K562 (cell line): ENCODE measurements around the gene RALY.

ENCODE experiments used
- BCL6 ChIP-seq: fragments of 250-450 bp; sonication (Bioruptor Pico); IDR thresholded peaks from 2 replicates; pipeline ENCODE4 v1.4.0; 2020
- CBX5 ChIP-seq: IDR thresholded peaks from 2 replicates; pipeline ENCODE4 v1.6.1; 2014; ENCODE audit warnings: low read depth, borderline replicate concordance
- CREB1 ChIP-seq, 2 experiments: sonication (generic) in 1 of 2; formaldehyde crosslinking in 1 of 2; IDR thresholded peaks; 2 replicates each; pipeline versions ENCODE4 v1.6.1 to v1.8.0; 2012 to 2022; ENCODE audit warnings: inconsistent platforms in 1 of 2, mild to moderate bottlenecking in 1 of 2, missing genetic modification reagents in 1 of 2, moderate library complexity in 1 of 2
- CTBP1 ChIP-seq: fragments of 450-650 bp; IDR thresholded peaks from 2 replicates; pipeline ENCODE4 v1.6.1; 2016; ENCODE audit warnings: borderline replicate concordance
- ELF4 ChIP-seq: fragments of 450-650 bp; formaldehyde crosslinking; IDR thresholded peaks from 2 replicates; pipeline ENCODE4 v1.4.0; 2022; ENCODE audit warnings: missing genetic modification characterization
- MYC ChIP-seq, 2 experiments: fragments of 250-450 bp in 1 of 2; sonication (Bioruptor Pico) in 1 of 2; IDR thresholded peaks; 2 replicates each; pipeline versions ENCODE4 v1.5.1 to v1.6.1; 2012 to 2021; ENCODE audit warnings: low read depth in 2 of 2, borderline replicate concordance in 1 of 2, improper control_type of control experiment in 1 of 2, low read length in 1 of 2, mild to moderate bottlenecking in 1 of 2, moderate library complexity in 1 of 2
- NR2C1 ChIP-seq, 2 experiments: fragments of 450-650 bp; IDR thresholded peaks; 2 replicates each; pipeline ENCODE4 v1.6.1; 2017; ENCODE audit warnings: mild to moderate bottlenecking in 2 of 2, antibody characterized with exemption in 1 of 2, inconsistent platforms in 1 of 2, missing compliant biosample characterization in 1 of 2, missing genetic modification characterization in 1 of 2
- POLR2A ChIP-seq: fragments of 450-650 bp; conservative IDR thresholded peaks from 2 replicates; pipeline ENCODE4 v1.6.1; 2016
- PTTG1 ChIP-seq: fragments of 450-650 bp; IDR thresholded peaks from 2 replicates; pipeline ENCODE4 v1.6.1; 2016; ENCODE audit warnings: low read depth, mild to moderate bottlenecking, missing genetic modification characterization, missing compliant biosample characterization
- ZBTB1 ChIP-seq: sonication (generic); formaldehyde crosslinking; IDR thresholded peaks from 2 replicates; pipeline ENCODE4 v1.8.1; 2023; ENCODE audit warnings: missing genetic modification reagents, low read depth, mild to moderate bottlenecking, borderline replicate concordance
- ZFP1 ChIP-seq: fragments of 450-650 bp; formaldehyde crosslinking; IDR thresholded peaks from 2 replicates; pipeline ENCODE4 v1.4.0; 2020; ENCODE audit warnings: mild to moderate bottlenecking, mixed read lengths
- ZNF717 ChIP-seq: fragments of 250-450 bp; sonication (Bioruptor Pico); IDR thresholded peaks from 2 replicates; pipeline ENCODE4 v1.5.0; 2021
- TF ChIP-seq, protein P1 (sequence below), 3 experiments: IDR thresholded peaks in 2 of 3; conservative IDR thresholded peaks in 1 of 3; 2 replicates each; pipeline ENCODE4 v1.5.1; 2011 to 2012; ENCODE audit warnings: low read length in 3 of 3, mild to moderate bottlenecking in 3 of 3, control low read depth in 2 of 3, improper control_type of control experiment in 1 of 3, inconsistent platforms in 1 of 3, low read depth in 1 of 3, mixed read lengths in 1 of 3, moderate library complexity in 1 of 3; ENCODE audit not compliant: insufficient read depth in 2 of 3
- TF ChIP-seq, protein P2 (sequence below): sonication (generic); formaldehyde crosslinking; IDR thresholded peaks from 2 replicates; pipeline ENCODE4 v1.9.0; 2022; ENCODE audit warnings: mild to moderate bottlenecking, missing genetic modification reagents

DNA sequence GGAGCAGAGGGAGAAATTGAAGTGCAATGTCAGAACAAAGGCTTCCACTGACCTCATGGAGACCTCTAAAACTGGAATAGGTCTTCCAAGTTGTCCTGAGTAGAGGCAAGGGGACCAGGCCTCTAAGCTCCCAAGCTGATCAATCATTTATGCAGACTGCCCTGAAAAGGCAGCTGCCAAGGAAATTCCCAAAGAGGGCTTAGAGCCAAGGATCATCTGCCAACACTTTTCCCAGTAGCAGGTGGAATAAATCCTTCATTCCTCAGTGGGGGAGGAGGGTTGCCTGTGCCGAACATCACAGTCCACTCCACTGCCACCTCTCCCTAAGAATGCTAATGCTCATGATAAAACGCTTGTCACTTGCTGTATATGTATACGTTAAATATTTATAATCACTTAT is 29.3 kb upstream of the RALY start:
- TF ChIP-seq ZFP1 (CRISPR knock-in tag) = no peak
- TF ChIP-seq PTTG1 (tag) = no peak
- TF ChIP-seq ZBTB1 (CRISPR knock-in tag) = no peak
- no peak for TF ChIP-seq CREB1 (IDR thresholded peaks at IDR 0.05)
- TF ChIP-seq CREB1 (CRISPR knock-in tag; IDR thresholded peaks at IDR 0.05) = no peak
- TF ChIP-seq, protein P1, sequence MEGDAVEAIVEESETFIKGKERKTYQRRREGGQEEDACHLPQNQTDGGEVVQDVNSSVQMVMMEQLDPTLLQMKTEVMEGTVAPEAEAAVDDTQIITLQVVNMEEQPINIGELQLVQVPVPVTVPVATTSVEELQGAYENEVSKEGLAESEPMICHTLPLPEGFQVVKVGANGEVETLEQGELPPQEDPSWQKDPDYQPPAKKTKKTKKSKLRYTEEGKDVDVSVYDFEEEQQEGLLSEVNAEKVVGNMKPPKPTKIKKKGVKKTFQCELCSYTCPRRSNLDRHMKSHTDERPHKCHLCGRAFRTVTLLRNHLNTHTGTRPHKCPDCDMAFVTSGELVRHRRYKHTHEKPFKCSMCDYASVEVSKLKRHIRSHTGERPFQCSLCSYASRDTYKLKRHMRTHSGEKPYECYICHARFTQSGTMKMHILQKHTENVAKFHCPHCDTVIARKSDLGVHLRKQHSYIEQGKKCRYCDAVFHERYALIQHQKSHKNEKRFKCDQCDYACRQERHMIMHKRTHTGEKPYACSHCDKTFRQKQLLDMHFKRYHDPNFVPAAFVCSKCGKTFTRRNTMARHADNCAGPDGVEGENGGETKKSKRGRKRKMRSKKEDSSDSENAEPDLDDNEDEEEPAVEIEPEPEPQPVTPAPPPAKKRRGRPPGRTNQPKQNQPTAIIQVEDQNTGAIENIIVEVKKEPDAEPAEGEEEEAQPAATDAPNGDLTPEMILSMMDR (IDR thresholded peaks at IDR 0.05 in 2 of 3, conservative IDR thresholded peaks at IDR 0.05 in 1 of 3; ENCODE audit: insufficient read depth in 2 of 3, low read depth in 1 of 3, low read length in 3 of 3) = no peak
- no peak for TF ChIP-seq BCL6 (CRISPR knock-in tag)
- no peak for TF ChIP-seq NR2C1 (IDR thresholded peaks at IDR 0.05)
- TF ChIP-seq NR2C1 (tag; IDR thresholded peaks at IDR 0.05) = no peak
- no peak for TF ChIP-seq ELF4 (CRISPR knock-in tag)
- TF ChIP-seq CTBP1 = no peak
- TF ChIP-seq CBX5 = no peak
- TF ChIP-seq ZNF717 (CRISPR knock-in tag) = no peak
- TF ChIP-seq MYC (IDR thresholded peaks at IDR 0.05; ENCODE audit: low read depth, low read length) = no peak
- TF ChIP-seq MYC (CRISPR knock-in tag; IDR thresholded peaks at IDR 0.05; ENCODE audit: borderline replicate concordance, low read depth) = no peak
- no peak for TF ChIP-seq POLR2A
- TF ChIP-seq, protein P2, sequence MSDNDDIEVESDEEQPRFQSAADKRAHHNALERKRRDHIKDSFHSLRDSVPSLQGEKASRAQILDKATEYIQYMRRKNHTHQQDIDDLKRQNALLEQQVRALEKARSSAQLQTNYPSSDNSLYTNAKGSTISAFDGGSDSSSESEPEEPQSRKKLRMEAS = no peak
